AML-193 (cell line): Measurements from ENCODE around the gene ALOX12.

Source experiments
- DNase-seq, 2 experiments: peaks; one replicate each; lab custom pipeline; 2025; lab: John Stamatoyannopoulos, UW

Gene ALOX12

GRCh38 chr17:7021993-7022778 is 26.3 kb downstream of the ALOX12 start:
- DNase-seq = peak; percentile 20 to 28

GRCh38 chr17:7022781-7023571 is 27.1 kb downstream of the ALOX12 start, which contains the start of gene BCL6B:
TSS of gene BCL6B (plus strand) at chr17:7023050. CDS start at chr17:7023672, 622 bp downstream.
- DNase-seq = no peak

- DNase-seq = no peak
These were observed 27.9 kb downstream of the ALOX12 start for GRCh38 chr17:7023576-7024401.

- no peak for DNase-seq
These were observed 28.5 kb downstream of the ALOX12 start for GRCh38 chr17:7024402-7024785.

- DNase-seq = no peak
These were observed 29.4 kb downstream of the ALOX12 start for GRCh38 chr17:7025245-7025644.

GRCh38 chr17:7026471-7027115 is 30.7 kb downstream of the ALOX12 start:
- DNase-seq = no peak

- no peak for DNase-seq
These were observed 31.5 kb downstream of the ALOX12 start for GRCh38 chr17:7027335-7027734.

GRCh38 chr17:7029096-7029495 is 33.2 kb downstream of the ALOX12 start:
- DNase-seq = no peak

GRCh38 chr17:7029659-7030058 is 33.8 kb downstream of the ALOX12 start:
- DNase-seq = no peak

- no peak for DNase-seq
These were observed 39.2 kb downstream of the ALOX12 start for GRCh38 chr17:7034955-7035590.

- DNase-seq = peak; percentile 69 to 81
These were observed 39.9 kb downstream of the ALOX12 start, which contains the start of gene SLC16A13 for GRCh38 chr17:7035591-7036368. TSS of gene SLC16A13 (plus strand) at chr17:7036015. CDS start at chr17:7036383, 368 bp downstream.

- DNase-seq = no peak
These were observed 42.4 kb downstream of the ALOX12 start for GRCh38 chr17:7038025-7038862.

- no peak for DNase-seq
These were observed 44.0 kb downstream of the ALOX12 start for GRCh38 chr17:7039832-7040231.

GRCh38 chr17:7041607-7042500 is 46.0 kb downstream of the ALOX12 start:
- DNase-seq = no peak

- DNase-seq = no peak
These were observed 46.8 kb downstream of the ALOX12 start for GRCh38 chr17:7042501-7043181.

- DNase-seq = no peak
These were observed 47.3 kb downstream of the ALOX12 start for GRCh38 chr17:7043182-7043496.

GRCh38 chr17:7043497-7044198 is 47.8 kb downstream of the ALOX12 start, which contains the start of gene SLC16A11:
TSS of gene SLC16A11 (minus strand) at chr17:7044092. CDS start at chr17:7043513, 579 bp downstream.
- no peak for DNase-seq
